SK-N-SH (cell line): ENCODE data around the gene TREM2. TPM values are rescaled to one million over a fixed set of nuclear protein-coding genes. Genes with fewer than 3 reads are reported as not detected.
A peak's percentile ranks its signal among the peaks of the same experiment; 100 is the strongest.

Experiments
- CTCF ChIA-PET: fragments of 300-600, 350-600 bp; formaldehyde crosslinking; extraction: SDS; loops from one replicate; lab custom pipeline; 2021; lab: Yijun Ruan, JAX
- POLR2A ChIA-PET: fragments of 350-600 bp; sonication (Branson Sonifier 250); formaldehyde crosslinking; extraction: SDS; loops from one replicate; lab custom pipeline; 2020; ENCODE audit warnings: antibody characterized with exemption, inconsistent platforms; lab: Yijun Ruan, JAX
- DNase-seq: peaks from one replicate; pipeline ENCODE4 v3.0.0; 2012
- H2AFZ ChIP-seq: fragments of 200-600 bp; sonication (generic); 2 replicates; pipeline ENCODE4 v1.8.1; 2016; ENCODE audit warnings: antibody characterized with exemption, mild to moderate bottlenecking, low read depth
- H3F3A ChIP-seq: fragments of 200-600 bp; sonication (generic); replicated peaks from 2 replicates; pipeline ENCODE3; 2016; ENCODE audit warnings: antibody characterized with exemption, mild to moderate bottlenecking; ENCODE audit not compliant: insufficient read depth
- H3K27ac ChIP-seq, 2 experiments: fragments of 200-500 bp in 1 of 2; fragments of 200-600 bp in 1 of 2; sonication (Bioruptor generic) in 1 of 2; sonication (generic), shearing (Covaris generic) in 1 of 2; 2 replicates each; pipeline versions ENCODE4 v1.5.1 to v1.6.1; 2014 to 2016; ENCODE audit warnings: low read depth in 2 of 2, inconsistent platforms in 1 of 2, low read length in 1 of 2, mild to moderate bottlenecking in 1 of 2, mixed read lengths in 1 of 2
- H3K27me3 ChIP-seq: fragments of 200-600 bp; sonication (generic), shearing (Covaris generic); 2 replicates; pipeline ENCODE4 v1.6.1; 2016; ENCODE audit warnings: mixed run types; ENCODE audit not compliant: insufficient read depth
- H3K36me3 ChIP-seq, 2 experiments: fragments of 200-500 bp in 1 of 2; fragments of 200-600 bp in 1 of 2; sonication (Bioruptor generic) in 1 of 2; sonication (generic) in 1 of 2; replicated peaks in 1 of 2; 2 replicates each; pipeline versions ENCODE3 to v1.5.1; 2014 to 2016; ENCODE audit warnings: low read length in 1 of 2, mild to moderate bottlenecking in 1 of 2; ENCODE audit not compliant: insufficient read depth in 2 of 2, control insufficient read depth in 1 of 2
- H3K4me1 ChIP-seq, 2 experiments: fragments of 200-500 bp in 1 of 2; fragments of 200-600 bp in 1 of 2; sonication (Bioruptor generic) in 1 of 2; sonication (generic), shearing (Covaris generic) in 1 of 2; 2 replicates each; pipeline versions ENCODE4 v1.5.1 to v1.6.1; 2014 to 2016; ENCODE audit warnings: low read depth in 1 of 2, low read length in 1 of 2, mixed run types in 1 of 2; ENCODE audit not compliant: insufficient read depth in 2 of 2, control insufficient read depth in 1 of 2
- H3K4me2 ChIP-seq: fragments of 200-600 bp; sonication (generic), shearing (Covaris generic); 2 replicates; pipeline ENCODE4 v1.6.1; 2017; ENCODE audit warnings: mixed run types
- H3K4me3 ChIP-seq, 2 experiments: fragments of 200-500 bp in 1 of 2; fragments of 200-600 bp in 1 of 2; sonication (Bioruptor generic) in 1 of 2; sonication (generic), shearing (Covaris generic) in 1 of 2; 2 replicates each; pipeline versions ENCODE4 v1.5.1 to v1.8.1; 2014 to 2016; ENCODE audit warnings: low read depth in 2 of 2, inconsistent platforms in 1 of 2, low read length in 1 of 2, mild to moderate bottlenecking in 1 of 2, mixed read lengths in 1 of 2, moderate library complexity in 1 of 2
- H3K79me2 ChIP-seq: fragments of 200-600 bp; sonication (generic); 2 replicates; pipeline ENCODE4 v1.8.1; 2017; ENCODE audit warnings: mild to moderate bottlenecking; ENCODE audit not compliant: insufficient read depth
- H3K9ac ChIP-seq: fragments of 200-600 bp; sonication (generic); 2 replicates; pipeline ENCODE4 v1.6.1; 2017; ENCODE audit warnings: mixed run types
- H3K9me2 ChIP-seq: fragments of 200-600 bp; sonication (generic); 2 replicates; pipeline ENCODE4 v1.6.1; 2017; ENCODE audit warnings: mixed run types
- H3K9me3 ChIP-seq: fragments of 200-600 bp; sonication (generic); 2 replicates; pipeline ENCODE4 v1.6.1; 2017; ENCODE audit warnings: mixed run types, mild to moderate bottlenecking, moderate library complexity
- H4K20me1 ChIP-seq: fragments of 200-600 bp; sonication (generic); 2 replicates; pipeline ENCODE4 v1.6.1; 2017; ENCODE audit warnings: mild to moderate bottlenecking, mixed run types; ENCODE audit not compliant: insufficient read depth
- JUND ChIP-seq: IDR thresholded peaks from 2 replicates; pipeline ENCODE4 v1.4.0; 2012
- POLR2AphosphoS5 ChIP-seq: IDR thresholded peaks from 2 replicates; pipeline ENCODE4 v1.6.1; 2012; ENCODE audit warnings: low read depth, low read length
- RAD21 ChIP-seq: IDR thresholded peaks from 2 replicates; pipeline ENCODE4 v1.6.1; 2012; ENCODE audit warnings: mild to moderate bottlenecking, low read length
- SMC3 ChIP-seq: IDR thresholded peaks from 2 replicates; pipeline ENCODE4 v1.6.1; 2012; ENCODE audit warnings: low read depth, low read length, improper control_type of control experiment
- YY1 ChIP-seq: IDR thresholded peaks from 2 replicates; pipeline ENCODE4 v1.4.0; 2012; ENCODE audit warnings: low read depth, mild to moderate bottlenecking
- WGBS: methylation state at CpG from one replicate; pipeline ENCODE4 v1.1.6; 2017; ENCODE audit warnings: low lambda C conversion rate; 5-methylcytosine and 5-hydroxymethylcytosine counted together
- polyA plus RNA-seq, 3 experiments: library from polyadenylated mRNA; depleted of rRNA; stranded (reverse); fragments of >200 nt; gene quantifications; 2 replicates each; pipeline ENCODE4 v1.2.3, GENCODE V29; 2012
- TF ChIP-seq, protein P1 (sequence below): IDR thresholded peaks from 2 replicates; pipeline ENCODE4 v1.4.0; 2012; ENCODE audit warnings: low read depth
- TF ChIP-seq, protein P2 (sequence below): fragments of 200-600 bp; sonication (generic); IDR thresholded peaks from 2 replicates; pipeline ENCODE4 v1.6.1; 2017; ENCODE audit warnings: antibody characterized with exemption, mild to moderate bottlenecking, moderate library complexity
- TF ChIP-seq, protein P3 (sequence below): IDR thresholded peaks from 2 replicates; pipeline ENCODE4; 2012
- TF ChIP-seq, protein P4 (sequence below): fragments of 150-350 bp; IDR thresholded peaks from 2 replicates; pipeline ENCODE4 v1.6.1; 2017; ENCODE audit warnings: antibody characterized with exemption, low read length, low read depth, borderline replicate concordance

Gene TREM2
- polyA plus RNA-seq, 1 of the 3 experiments (the other 2 are of a cell fraction): not detected

DNA sequence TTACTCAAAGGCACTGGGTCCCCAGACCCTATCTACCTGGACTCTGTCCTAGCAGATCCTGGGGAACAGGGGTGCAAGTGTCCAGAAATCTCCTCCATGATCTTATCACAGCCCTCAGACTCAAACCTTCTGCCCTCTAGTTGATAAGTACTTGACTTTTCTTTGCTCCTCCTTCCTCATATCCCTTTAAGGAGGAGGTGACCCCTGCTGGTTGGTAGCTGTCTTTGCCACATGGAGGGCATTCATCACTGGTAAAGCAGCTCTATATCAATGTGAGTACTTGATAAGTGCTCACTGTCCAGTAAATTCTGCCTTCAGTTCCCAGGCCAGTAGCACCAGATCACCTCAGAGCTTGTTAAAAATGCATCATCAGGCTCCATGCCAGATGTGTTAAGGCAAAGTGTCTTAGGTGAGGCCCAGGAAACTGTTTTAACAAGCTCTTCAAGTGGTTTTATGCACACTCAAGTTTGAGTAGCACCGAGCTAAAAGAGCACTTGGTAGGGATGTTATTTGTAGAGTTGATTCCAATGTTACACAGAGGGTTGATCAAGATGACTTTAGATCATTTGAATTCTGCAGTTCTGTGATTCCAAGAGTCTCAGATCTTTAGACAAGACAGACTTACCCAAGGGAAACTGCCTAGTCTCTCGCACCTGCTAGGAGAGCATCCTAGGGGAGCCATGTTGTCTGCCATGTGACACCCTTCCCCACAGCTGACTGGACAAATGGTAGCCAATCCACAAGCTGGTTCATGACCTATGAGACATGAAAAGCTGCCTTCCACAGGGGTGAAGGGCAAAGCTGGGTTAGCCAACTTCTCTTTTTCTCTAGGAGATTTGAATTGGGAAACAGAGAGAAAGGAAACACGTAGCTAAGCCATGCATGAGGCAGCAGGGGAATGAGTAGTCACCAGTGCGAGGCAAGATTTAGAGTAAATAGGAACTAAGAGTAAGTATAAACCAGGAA, 19.4 kb upstream of the TREM2 start:
- Histone ChIP-seq H3K79me2 (no peaks in the 10 kb centered on the region), H3K9me3 (no peaks in the 10 kb centered on the region), H3K4me3 (no peak overlapping the region), H3K36me3 (no peaks in the 10 kb centered on the region), H4K20me1 (no peaks in the 10 kb centered on the region), H3F3A (no peaks in the 10 kb centered on the region), H3K4me1 (no peaks in the 10 kb centered on the region), H3K4me2 (no peak overlapping the region), H3K9ac (no peak overlapping the region), H3K27ac (no peak overlapping the region), H3K9me2 (no peaks in the 10 kb centered on the region), H3K27me3 (peaks cover 10% of the 10 kb centered on the region; the same call in 1 of the 2 replicates), H2AFZ (no peak overlapping the region)
- WGBS: 32% methylated on average over 4 of the region's 4 CpGs
- CTCF ChIA-PET: interaction anchor here (0.6 to 1.6 kb wide), 18 partner anchors 9 to 1201 kb away, joined by 3 to 5 read pairs (median 4); no protein-coding TSS in a partner anchor
- TF ChIP-seq RAD21: peak; percentile 64
- TF ChIP-seq, protein P1, sequence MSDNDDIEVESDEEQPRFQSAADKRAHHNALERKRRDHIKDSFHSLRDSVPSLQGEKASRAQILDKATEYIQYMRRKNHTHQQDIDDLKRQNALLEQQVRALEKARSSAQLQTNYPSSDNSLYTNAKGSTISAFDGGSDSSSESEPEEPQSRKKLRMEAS: 0 out of 2 replicates have a peak, but pooled peaks have one; percentile 14
- TF ChIP-seq POLR2AphosphoS5: no peak
- TF ChIP-seq SMC3: peak; percentile 57
- TF ChIP-seq YY1: no peak
- TF ChIP-seq, protein P2, sequence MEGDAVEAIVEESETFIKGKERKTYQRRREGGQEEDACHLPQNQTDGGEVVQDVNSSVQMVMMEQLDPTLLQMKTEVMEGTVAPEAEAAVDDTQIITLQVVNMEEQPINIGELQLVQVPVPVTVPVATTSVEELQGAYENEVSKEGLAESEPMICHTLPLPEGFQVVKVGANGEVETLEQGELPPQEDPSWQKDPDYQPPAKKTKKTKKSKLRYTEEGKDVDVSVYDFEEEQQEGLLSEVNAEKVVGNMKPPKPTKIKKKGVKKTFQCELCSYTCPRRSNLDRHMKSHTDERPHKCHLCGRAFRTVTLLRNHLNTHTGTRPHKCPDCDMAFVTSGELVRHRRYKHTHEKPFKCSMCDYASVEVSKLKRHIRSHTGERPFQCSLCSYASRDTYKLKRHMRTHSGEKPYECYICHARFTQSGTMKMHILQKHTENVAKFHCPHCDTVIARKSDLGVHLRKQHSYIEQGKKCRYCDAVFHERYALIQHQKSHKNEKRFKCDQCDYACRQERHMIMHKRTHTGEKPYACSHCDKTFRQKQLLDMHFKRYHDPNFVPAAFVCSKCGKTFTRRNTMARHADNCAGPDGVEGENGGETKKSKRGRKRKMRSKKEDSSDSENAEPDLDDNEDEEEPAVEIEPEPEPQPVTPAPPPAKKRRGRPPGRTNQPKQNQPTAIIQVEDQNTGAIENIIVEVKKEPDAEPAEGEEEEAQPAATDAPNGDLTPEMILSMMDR: peak; percentile 66
- POLR2A ChIA-PET: no interaction called here
- peak; percentile 55 for DNase-seq

DNA sequence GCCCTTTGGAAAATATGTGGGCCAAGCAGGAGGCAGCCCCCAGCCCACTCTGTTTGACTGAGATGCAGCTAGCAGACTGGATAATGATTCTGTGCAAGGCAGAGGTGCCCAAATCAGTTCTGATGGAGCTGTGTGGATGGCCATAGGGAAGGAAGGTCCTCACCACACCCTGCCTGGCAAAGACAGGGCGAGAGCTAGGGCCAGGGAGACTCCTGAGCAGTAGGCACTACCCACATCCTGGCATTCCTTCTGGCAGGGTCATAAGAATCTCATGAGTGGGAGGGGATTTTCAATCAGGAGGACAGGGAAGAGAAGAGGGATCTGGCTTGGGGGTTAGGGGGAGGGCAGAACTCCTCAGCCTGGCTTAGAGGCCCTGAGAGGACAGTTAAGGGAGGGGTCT, 18.6 kb upstream of the TREM2 start:
- no peaks in the 10 kb centered on the region for H3K4me1 ChIP-seq
- whole genome bisulfite sequencing: 0% methylated on average over 1 of the region's 1 CpG
- TF ChIP-seq, protein P3, sequence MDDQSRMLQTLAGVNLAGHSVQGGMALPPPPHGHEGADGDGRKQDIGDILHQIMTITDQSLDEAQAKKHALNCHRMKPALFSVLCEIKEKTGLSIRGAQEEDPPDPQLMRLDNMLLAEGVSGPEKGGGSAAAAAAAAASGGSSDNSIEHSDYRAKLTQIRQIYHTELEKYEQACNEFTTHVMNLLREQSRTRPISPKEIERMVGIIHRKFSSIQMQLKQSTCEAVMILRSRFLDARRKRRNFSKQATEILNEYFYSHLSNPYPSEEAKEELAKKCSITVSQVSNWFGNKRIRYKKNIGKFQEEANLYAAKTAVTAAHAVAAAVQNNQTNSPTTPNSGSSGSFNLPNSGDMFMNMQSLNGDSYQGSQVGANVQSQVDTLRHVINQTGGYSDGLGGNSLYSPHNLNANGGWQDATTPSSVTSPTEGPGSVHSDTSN: no peak
- TF ChIP-seq JUND (no peak), RAD21 (no peak)
- TF ChIP-seq, protein P4, sequence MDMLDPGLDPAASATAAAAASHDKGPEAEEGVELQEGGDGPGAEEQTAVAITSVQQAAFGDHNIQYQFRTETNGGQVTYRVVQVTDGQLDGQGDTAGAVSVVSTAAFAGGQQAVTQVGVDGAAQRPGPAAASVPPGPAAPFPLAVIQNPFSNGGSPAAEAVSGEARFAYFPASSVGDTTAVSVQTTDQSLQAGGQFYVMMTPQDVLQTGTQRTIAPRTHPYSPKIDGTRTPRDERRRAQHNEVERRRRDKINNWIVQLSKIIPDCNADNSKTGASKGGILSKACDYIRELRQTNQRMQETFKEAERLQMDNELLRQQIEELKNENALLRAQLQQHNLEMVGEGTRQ: no peak
- H3K4me2 ChIP-seq: no peak overlapping the region
- H3K27ac ChIP-seq: no peak overlapping the region
- H3K9ac ChIP-seq: no peak overlapping the region
- CTCF ChIA-PET: interaction anchor here (0.8 to 1.6 kb wide), 14 partner anchors 8 to 1200 kb away, joined by 3 to 5 read pairs (median 4); no protein-coding TSS in a partner anchor
- H3K36me3 ChIP-seq: no peaks in the 10 kb centered on the region
- no peaks in the 10 kb centered on the region for H3F3A ChIP-seq
- no peak overlapping the region for H3K4me3 ChIP-seq
- H3K9me3 ChIP-seq: no peaks in the 10 kb centered on the region
- no peaks in the 10 kb centered on the region for H3K79me2 ChIP-seq
- H3K9me2 ChIP-seq: no peaks in the 10 kb centered on the region
- POLR2A ChIA-PET: no interaction called here
- DNase-seq: no peak
- no peak overlapping the region for H2AFZ ChIP-seq
- peaks cover 10% of the 10 kb centered on the region; the same call in 1 of the 2 replicates for H3K27me3 ChIP-seq
- no peaks in the 10 kb centered on the region for H4K20me1 ChIP-seq
